ENCODE results near the gene ORC1.

The ORC1 gene

GRCh38 chr1:52346653-52347052 is 57.6 kb downstream of the ORC1 start:
- in situ Hi-C loops (cut with MboI; ENCODE audit: low sequenced_read_pairs) = no loop called here

- in situ Hi-C loops (cut with MboI; ENCODE audit: low sequenced_read_pairs) = no loop called here
Measured at GRCh38 chr1:52345252-52345651, 59.0 kb downstream of the ORC1 start.

- in situ Hi-C loops (cut with MboI; ENCODE audit: low sequenced_read_pairs) = no loop called here
Measured at GRCh38 chr1:52343979-52344378, 60.2 kb downstream of the ORC1 start.

- in situ Hi-C loops (cut with MboI; ENCODE audit: low sequenced_read_pairs) = no loop called here
Measured at GRCh38 chr1:52341655-52342260, 62.5 kb downstream of the ORC1 start.

GRCh38 chr1:52337439-52337838 is 66.8 kb downstream of the ORC1 start:
- in situ Hi-C loops (cut with MboI; ENCODE audit: low sequenced_read_pairs) = no loop called here

- in situ Hi-C loops (cut with MboI; ENCODE audit: low sequenced_read_pairs) = no loop called here
Measured at GRCh38 chr1:52334906-52335528, 69.2 kb downstream of the ORC1 start.

GRCh38 chr1:52332411-52332810 is 71.8 kb downstream of the ORC1 start:
- in situ Hi-C loops (cut with MboI; ENCODE audit: low sequenced_read_pairs) = no loop called here

GRCh38 chr1:52328615-52329014 is 75.6 kb downstream of the ORC1 start:
- in situ Hi-C loops (cut with MboI; ENCODE audit: low sequenced_read_pairs) = no loop called here

GRCh38 chr1:52325786-52326185 is 78.4 kb downstream of the ORC1 start:
- in situ Hi-C loops (cut with MboI; ENCODE audit: low sequenced_read_pairs) = no loop called here

GRCh38 chr1:52323731-52324130 is 80.5 kb downstream of the ORC1 start:
- in situ Hi-C loops (cut with MboI; ENCODE audit: low sequenced_read_pairs) = no loop called here
